ENCODE measurements around the gene ZCWPW2. TPM values are rescaled to one million over a fixed set of nuclear protein-coding genes. Genes with fewer than 3 reads are reported as not detected.

ZCWPW2 gene
- total RNA-seq, 4 donors from 2014 or later = 0.29 to 2.9 (median 1.3) TPM; not detected in 1

- no peak overlapping the region for H3K4me3 ChIP-seq (ENCODE audit: low read depth, poor library complexity, severe bottlenecking)
- no peak for TF ChIP-seq CTCF (IDR thresholded peaks at IDR 0.05)
- no peak for TF ChIP-seq POLR2A (IDR thresholded peaks at IDR 0.05)
- no peak for DNase-seq (ENCODE audit: low spot score in 2 of 2)
- WGBS, 2 donors = 0 to 100% methylated on average over 1 of the region's 1 CpG
- intact Hi-C loops (cut with DNase I; ENCODE audit: low total_unique reads) = no loop called here
Measured at GRCh38 chr3:28542351-28542750, 193.8 kb downstream of the ZCWPW2 start.

- no peak overlapping the region for H3K4me3 ChIP-seq (ENCODE audit: low read depth, poor library complexity, severe bottlenecking)
- 80 to 88% methylated on average over 3 of the region's 3 CpGs for WGBS, 2 donors
- intact Hi-C loops (cut with DNase I; ENCODE audit: low total_unique reads) = no loop called here
- no peak for DNase-seq (ENCODE audit: low spot score in 2 of 2)
- TF ChIP-seq CTCF (IDR thresholded peaks at IDR 0.05) (no peak), POLR2A (IDR thresholded peaks at IDR 0.05) (no peak)
Measured at GRCh38 chr3:28544236-28544635, 195.7 kb downstream of the ZCWPW2 start.

- 88 to 92% methylated on average over 1 of the region's 1 CpG for WGBS, 2 donors
- TF ChIP-seq POLR2A (IDR thresholded peaks at IDR 0.05) (no peak), CTCF (IDR thresholded peaks at IDR 0.05) (no peak)
- no peak for DNase-seq (ENCODE audit: low spot score in 2 of 2)
- intact Hi-C loops (cut with DNase I; ENCODE audit: low total_unique reads) = no loop called here
- H3K4me3 ChIP-seq (ENCODE audit: low read depth, poor library complexity, severe bottlenecking) = no peak overlapping the region
Measured at GRCh38 chr3:28544831-28545230, 196.3 kb downstream of the ZCWPW2 start.

- WGBS, 2 donors = 78 to 80% methylated on average over 2 of the region's 2 CpGs
Measured at GRCh38 chr3:28547677-28548076, 199.2 kb downstream of the ZCWPW2 start.

GRCh38 chr3:28553175-28553574 is 204.7 kb downstream of the ZCWPW2 start:
- no peak for DNase-seq (ENCODE audit: low spot score in 2 of 2)
- no peak overlapping the region for H3K4me3 ChIP-seq (ENCODE audit: low read depth, poor library complexity, severe bottlenecking)
- intact Hi-C loops (cut with DNase I; ENCODE audit: low total_unique reads) = no loop called here
- WGBS, 2 donors = 72 to 81% methylated on average over 3 of the region's 3 CpGs
- TF ChIP-seq POLR2A (IDR thresholded peaks at IDR 0.05) (no peak), CTCF (IDR thresholded peaks at IDR 0.05) (no peak)

More at GRCh38 chr3:28547677-28548076, 199.2 kb downstream of the ZCWPW2 start:
- H3K4me3 ChIP-seq (ENCODE audit: low read depth, poor library complexity, severe bottlenecking) = no peak overlapping the region
- no peak for DNase-seq (ENCODE audit: low spot score in 2 of 2)
- TF ChIP-seq CTCF (IDR thresholded peaks at IDR 0.05) (no peak), POLR2A (IDR thresholded peaks at IDR 0.05) (no peak)
- intact Hi-C loops (cut with DNase I; ENCODE audit: low total_unique reads) = no loop called here

GRCh38 chr3:28556195-28556594 is 207.7 kb downstream of the ZCWPW2 start:
- intact Hi-C loops (cut with DNase I; ENCODE audit: low total_unique reads) = no loop called here
- no peak for TF ChIP-seq POLR2A (IDR thresholded peaks at IDR 0.05)
- no peak for TF ChIP-seq CTCF (IDR thresholded peaks at IDR 0.05)
- DNase-seq (ENCODE audit: low spot score in 2 of 2) = no peak
- no peak overlapping the region for H3K4me3 ChIP-seq (ENCODE audit: low read depth, poor library complexity, severe bottlenecking)
- WGBS, 2 donors = 84 to 87% methylated on average over 1 of the region's 1 CpG

All from lower leg skin (tissue), 4 donors.